HG03378 (cell line): ENCODE data around the gene STXBP1.
"Not testable (repeated sequence)": the region's sequence is repeated elsewhere in the genome, so short reads cannot be mapped to it uniquely, and the experiment has no call there.

Source experiments
- ATAC-seq: cut with Tn5 transposase; IDR thresholded peaks from one replicate; pipeline ENCODE4 v1.9.1; 2021; ENCODE audit warnings: mild to moderate bottlenecking, moderate library complexity; ENCODE audit not compliant: unreplicated experiment

The STXBP1 gene

DNA sequence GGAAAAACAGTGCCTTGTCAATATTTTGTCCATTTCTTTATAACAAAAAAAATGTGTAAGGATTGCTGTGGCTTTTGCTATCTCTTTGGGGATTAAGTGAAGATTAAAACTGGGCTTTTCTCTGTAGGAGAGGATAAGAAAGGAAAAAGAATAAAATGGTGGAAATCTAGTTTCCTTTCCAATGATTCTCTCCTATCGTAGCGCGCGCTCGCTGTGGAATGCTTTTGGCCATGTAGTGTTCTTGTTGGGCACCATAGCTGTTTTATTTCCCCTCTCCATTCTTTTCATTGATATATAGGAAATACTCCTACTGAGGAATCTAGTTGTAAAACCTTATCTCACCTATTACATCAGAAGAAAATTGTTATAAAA is 1.5 kb downstream of the STXBP1 start:
- ATAC-seq: no peak

DNA sequence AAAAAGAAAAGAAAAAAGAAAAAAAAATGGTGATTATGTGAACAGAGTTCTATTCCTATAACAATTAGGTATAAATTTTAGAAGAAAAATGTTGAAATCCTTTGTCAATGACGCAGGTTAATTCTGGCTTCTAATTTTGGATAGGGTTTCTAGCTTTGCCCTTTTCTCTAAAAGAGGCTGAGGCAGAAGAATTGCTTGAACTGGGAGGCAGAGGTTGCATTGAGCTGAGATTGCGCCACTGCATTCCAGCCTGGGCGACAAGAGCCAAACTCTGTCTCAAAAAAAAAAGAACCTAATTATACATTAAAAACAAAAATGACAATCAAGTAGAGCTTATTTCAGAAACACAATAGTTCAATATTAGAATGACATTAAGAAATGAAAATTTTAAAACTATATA is 2.9 kb downstream of the STXBP1 start:
- ATAC-seq: no peak

DNA sequence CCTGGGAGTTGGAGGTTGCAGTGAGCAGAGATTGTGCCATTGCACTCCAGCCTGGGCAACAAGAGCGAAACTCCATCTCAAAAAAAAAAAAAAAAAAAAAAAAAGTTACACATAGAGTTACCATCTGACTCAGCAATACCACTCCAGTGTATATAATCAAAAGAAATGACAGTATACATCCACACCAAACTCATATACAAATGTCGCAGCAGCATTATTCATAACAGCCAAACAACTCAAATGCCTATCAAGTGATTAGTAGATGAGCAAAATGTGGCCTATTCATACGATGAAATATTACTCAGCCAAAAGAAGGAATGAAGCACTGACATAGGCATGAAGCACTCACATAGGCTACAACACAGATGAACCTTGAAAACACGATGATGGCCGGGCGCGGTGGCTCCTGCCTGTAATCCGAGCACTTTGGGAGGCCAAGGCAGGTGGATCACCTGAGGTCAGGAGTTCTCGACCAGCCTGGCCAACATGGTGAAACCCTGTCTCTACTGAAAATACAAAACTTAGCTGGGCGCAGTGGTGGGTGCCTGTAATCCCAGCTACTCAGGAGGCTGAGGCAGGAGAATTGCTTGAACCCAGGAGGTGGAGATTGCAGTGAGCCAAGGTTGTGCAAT is 9.4 kb downstream of the STXBP1 start:
- not testable (repeated sequence) for ATAC-seq

DNA sequence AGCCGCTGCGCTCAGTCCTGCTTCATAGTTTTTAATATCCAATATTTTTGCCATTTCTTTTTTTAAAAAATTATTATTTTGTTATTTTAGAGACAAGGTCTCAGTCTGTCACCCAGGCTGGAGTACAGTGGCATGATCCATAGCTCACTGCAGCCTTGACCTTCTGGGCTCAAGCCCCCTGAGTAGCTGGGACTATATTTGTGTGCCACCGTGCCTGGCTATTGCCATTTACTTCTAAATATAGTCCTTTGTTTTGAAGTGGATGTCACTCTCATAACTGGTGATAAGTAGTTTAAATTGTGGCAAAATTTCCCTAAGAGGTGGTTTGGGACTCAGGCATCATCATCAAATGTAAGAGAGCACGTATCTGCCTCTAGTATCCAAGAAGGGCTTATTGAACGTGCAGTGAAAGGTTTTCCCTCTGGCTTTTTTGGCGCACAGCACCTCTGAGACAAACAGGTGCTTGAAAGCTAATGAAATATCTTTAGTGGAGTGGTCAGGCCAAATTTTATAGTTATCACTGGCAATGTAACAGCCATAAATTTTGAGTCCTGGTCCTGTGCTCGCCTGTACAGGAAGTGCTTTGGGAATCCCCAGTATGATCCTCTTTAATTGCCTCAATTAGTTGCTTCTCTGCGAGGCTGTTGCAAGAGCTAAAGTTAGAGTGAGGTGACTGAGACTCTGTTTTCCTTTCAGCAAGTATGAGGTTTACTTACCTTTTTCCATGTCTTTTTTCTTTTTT is 14.8 kb downstream of the STXBP1 start:
- ATAC-seq: no peak

DNA sequence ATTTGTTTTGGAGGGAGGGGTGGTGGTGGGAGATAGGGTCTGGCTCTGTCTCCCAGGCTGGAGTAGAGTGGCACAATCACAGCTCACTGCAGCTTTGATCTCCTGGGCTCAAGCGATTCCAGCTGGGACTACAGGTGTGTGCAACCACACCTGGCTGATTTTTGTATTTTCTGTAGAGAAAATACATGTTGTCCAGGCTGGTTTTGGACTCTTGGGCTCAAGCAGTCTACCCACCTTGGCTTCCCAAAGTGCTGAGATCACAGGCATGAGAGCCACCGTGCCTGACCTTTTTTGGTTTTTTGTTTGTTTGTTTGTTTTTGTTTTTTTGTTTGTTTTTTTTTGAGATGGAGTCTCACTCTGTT is 15.4 kb downstream of the STXBP1 start:
- no peak for ATAC-seq

DNA sequence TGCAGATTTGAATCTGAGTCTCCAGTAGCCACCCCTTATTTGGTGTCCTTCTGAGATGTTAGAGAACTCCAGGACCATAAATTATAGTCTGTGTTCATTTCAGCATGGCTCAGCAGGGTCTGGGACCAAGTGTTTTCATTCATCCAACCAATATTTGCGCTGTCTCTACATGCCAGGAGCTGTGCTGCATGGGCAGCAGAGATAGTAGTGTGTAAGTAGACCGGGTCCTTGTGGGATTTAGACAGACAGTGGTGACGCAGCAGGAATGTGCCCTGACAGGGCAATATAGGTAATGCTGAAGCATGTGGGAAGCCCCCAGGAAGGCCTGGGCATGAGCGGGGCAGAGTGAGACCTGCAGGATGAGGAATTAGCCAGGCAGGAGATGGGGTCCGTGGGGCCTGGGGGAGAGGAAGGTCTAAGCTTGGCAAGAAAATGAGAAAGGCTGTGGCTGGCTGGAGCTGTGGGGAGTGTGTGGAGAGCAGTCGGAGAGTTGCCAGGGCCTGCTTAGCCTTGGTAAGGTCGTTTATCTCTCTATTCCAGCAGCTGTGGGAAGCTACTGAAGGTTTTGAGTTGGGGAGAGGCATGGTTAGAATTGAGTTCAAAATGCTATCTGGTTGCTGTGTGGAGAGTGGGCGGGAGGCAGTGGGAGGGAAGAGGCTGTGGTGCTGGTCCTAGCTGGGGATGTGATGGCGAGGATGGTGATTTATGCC is 16.8 kb downstream of the STXBP1 start:
- no peak for ATAC-seq

DNA sequence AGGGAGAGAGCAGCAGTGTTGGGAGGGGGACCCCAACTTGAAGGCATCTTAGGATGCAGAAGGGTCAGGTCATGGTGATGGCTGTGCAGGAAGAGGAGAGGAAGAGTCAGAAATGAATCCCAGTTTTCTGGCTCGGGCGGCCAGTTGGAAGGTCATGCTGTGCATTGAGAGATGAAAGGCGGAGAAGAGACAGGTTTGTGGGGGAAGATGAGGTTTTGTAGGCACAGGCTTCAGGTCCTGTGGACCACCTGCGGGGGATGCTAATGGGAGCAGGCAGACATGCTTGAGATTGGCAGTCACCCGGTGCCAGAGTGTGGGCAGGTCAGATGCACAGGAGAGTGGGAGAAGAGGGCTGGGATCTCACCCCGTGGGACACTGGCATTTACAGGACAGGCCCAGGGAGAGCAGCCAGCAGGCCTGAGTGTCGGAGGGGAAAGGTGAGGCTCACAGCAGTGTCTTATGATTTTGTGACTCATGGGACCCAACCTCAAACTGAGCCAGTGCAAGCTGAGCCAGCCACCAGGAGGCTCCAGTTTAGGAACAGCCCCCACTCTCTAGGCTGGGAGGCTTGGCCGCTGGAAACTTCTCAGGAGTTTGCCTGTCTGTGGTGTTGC is 17.5 kb downstream of the STXBP1 start:
- no peak for ATAC-seq

DNA sequence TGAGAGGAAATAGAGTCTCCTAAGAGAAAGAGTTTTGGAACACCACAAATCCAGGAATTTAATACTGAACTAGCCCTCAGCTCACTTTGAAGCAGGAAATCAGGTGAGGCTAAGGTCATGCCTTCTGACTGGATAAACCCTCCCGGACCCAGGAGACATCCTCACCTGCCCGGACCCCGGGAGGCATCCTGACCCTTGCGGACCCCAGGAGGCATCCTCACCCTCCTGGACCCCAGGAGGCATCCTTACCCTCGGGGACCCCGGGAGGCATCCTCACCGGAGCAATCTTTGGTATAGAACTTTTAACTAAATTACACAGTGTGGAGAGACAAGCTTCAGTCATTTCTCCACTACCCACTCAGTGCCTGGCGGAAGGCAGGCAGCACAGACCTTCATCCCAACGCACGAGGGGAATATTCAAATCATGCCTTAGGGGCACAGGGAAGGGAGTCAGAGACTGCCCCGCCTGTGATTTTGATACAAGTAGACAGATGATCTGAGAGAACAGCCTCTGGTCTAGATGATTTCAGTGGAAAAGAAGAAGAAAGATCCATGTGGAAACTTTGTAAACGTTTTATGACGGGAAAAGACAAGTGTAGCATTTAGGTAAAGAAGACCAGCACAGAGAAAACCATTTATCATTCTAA is 21.3 kb downstream of the STXBP1 start:
- ATAC-seq: no peak

DNA sequence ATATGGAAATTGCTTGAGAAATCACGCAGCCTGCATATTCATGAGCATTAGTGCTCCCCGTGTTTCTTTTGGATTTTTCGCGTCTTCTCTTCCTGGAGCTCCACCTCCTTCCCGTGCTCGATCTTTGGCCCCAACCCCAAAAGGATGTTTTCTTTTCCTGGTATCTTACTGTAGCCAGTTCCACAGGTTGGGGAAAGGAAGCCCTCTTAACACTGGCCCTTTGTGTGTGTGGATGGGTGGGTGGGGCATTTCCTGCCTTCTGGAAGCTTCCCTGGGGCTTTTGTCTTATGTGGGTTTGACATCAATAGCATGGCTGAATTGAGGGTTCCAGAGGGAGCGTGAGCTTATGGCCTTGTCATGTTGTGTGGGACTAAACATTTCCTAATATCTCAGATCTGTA is 21.9 kb downstream of the STXBP1 start:
- ATAC-seq: no peak

DNA sequence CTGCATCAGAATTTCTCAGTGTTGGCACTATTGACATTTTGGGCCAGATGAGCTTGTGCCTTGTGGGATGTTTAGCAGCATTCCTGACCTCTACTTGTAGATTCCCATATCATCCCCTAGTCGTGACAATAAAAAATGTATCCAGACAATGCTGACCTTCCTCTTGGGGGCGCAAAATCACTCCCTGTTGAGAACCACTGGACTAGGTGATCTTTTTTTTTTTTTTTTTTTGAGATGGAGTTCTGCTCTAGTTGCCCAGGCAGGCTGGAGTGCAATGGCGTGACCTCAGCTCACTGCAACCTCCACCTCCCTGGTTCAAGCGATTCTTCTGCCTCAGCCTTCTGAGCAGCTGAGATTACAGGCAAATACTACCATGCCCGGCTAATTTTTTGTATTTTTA is 22.6 kb downstream of the STXBP1 start:
- ATAC-seq: no peak

DNA sequence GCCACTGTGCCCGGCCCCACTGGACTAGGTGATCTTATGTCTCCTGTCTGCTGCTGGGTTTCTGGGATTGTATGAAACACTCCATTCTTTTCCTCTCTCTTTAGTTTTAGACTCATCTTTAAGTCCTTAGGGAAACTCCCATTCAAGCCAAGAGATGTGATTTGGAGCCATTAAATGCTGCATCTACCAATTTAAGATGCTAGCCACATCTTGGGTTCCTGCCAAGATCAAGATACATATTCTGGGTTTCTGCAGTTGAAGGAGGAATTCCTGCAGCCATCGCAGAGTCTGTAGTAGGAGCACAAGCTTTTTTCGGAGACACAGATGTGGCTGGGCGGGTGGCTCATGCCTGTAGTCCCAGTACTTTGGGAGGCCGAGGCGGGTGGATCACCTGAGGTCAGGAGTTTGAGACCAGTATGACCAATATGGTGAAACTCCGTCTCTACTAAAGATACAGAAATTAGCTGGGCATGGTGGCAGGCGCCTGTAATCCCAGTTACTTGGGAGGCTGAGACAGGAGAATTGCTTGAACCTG is 23.2 kb downstream of the STXBP1 start:
- no peak for ATAC-seq

DNA sequence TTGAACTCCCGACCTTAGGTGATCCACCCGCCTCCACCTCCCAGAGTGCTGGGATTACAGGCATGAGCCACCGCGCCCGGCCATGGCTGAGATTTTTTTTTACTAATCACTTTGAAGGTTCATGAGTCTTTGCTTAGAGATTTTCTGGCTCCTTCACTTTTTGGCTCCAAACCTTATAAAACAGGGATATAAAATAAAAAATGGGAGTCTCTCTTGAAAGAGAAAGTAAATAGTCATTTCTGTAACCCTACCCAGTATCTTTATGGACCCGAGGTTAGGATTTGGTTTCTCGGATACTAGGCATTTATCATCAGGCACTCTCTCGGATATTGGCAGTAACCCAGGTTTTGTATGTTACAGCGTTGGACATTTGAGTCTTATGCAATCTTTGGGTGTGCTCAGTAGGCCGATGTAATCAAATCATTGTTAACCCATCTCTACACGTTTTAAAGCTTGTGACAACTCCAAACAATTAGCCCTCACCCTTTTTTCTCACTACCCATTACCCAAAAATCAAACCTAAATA is 25.3 kb downstream of the STXBP1 start:
- ATAC-seq: no peak

DNA sequence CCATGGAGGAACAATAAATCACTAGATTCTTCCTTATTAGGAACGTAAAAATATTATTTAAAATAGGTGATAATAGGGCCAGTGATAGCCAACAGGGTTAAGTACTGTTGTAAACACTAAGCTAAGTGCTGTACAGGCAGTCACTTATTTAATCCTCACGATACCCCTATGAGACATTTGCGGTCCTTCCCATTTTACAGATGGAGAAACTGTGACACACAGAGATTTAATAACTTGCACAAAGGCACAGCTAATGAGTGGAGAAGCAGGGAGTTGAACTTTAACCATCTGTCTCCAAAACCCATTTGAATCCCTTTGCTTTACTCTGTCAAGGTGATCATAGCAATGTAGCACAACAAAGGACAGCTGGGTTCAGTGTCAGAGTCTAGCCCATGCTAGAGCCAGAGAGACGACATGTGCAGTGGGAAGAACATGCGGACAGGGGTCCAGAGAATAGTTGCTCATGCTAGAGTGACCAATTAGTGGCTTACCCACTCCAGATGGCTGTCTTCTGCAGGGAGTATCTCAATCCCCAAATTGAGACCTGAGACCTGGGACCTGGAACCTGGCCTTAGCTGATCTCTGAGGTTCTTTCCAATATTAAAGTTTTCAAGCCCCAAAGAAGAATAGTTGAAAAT is 28.9 kb downstream of the STXBP1 start:
- no peak for ATAC-seq

DNA sequence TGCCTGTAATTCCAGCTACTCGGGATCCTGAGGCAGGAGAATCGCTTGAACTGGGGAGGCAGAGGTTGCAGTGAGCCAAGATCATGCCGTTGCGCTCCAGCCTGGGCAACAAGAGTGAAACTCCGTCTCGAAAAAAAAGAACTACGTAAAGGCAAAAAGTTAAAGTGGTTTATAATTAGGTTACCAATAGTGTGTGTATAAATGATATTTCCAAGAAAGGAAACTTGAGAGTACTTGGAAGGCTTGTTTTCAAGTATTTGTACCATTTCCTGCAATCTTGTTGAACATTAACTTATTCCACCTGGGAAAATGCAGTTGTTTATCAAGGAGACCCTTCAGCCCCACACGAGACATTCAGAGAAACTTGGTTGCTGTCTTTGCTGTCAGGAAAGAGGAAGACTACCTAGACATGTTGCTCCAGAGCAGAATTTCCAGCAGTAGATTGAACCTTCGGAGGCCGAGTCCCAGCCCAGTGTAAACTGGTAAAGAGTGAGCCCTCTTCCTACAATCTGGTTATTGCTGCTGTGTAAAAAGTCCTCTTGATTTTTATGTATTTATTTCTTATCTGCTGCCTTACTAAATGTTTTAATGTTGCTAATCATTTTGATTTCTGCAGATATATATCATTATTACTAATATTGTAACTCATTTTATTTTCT is 30.1 kb downstream of the STXBP1 start:
- ATAC-seq: no peak

DNA sequence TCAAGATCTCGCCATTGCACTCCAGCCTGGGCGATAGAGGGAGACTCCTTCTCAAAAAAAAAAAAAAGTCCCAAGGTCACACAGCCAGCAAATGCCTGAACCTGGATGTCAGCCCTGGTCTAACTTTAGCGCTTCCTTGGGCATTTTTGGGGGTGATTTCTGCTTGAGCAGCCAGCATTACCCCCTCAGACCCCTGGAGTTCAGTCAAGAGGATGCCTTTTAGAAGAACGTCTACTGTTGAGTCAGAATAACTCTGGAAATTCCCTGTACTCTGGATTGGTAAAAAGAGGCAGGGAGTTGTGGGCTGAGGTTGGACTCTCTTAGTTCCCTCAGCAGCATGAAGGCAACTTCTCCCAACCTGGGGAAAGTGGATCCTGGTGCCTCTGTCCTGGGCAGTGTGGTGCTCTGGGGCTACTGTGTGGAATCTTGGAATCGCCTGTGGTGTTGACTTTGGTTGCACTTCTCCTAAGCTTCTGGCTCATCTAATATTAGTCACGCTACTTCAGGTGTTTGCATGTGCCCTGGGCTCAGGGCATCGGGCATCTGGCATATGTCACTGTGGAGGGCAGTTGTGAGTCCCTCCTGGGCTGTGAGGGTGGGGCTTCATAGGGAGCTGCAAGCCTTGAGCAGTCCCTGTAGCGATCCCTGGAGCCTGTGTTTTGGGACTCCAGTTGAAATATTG is 32.2 kb downstream of the STXBP1 start:
- no peak for ATAC-seq

DNA sequence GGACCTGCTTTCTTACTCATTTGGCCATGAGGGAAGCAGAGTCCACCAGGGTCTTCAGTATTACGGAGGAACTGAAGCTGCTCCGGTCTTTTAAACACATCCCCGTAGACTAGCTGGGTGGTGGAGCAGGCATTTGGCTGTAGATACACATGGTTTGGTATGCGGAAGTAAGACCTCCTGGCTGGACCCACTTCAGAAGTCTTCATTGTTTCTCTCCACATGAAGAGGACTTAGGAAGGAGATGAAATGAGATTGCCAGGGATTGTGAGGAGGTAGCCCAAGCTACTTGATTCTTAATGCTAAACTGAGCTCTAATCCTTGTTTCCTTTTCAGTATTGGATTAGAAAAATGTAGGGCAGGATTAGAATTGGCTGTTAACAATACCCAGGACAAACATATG is 32.9 kb downstream of the STXBP1 start:
- ATAC-seq: no peak

DNA sequence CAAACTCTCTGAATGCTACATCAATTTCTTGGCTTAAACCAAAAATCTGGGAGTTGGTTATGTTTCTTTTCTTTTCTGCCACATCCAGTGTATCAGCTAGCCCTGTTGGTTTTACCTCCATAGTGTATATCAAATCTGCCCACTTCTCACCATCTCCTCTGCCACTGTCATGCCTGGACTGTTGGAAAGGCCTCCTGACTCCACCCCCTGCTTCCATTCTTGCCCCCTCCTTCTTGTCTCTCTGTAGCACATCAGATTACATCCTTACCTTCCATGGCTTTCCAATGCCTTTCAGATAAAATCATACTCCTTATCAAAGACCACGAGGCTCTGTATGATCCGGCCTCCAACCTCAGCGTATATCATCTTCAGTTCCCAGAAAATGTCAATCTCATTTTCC is 35.4 kb downstream of the STXBP1 start:
- no peak for ATAC-seq

DNA sequence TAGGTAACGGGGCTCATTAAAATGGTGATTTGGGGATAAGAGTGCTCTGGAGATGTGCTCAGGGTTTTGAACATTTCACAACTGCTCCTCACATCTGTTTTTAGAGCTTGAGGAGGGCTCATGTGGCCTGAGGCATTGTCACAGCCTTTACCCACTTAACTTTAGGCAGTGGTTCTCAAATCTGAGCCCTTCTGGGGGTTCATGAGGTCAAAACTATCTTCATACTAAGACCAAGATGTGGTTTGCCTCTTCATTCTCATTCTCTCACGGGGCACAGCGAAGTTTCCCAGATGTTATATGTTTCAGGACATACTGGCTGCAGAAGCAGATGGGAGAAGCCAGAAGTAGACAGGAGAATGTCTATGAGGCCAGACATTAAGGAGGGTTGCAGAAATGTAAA is 38.4 kb downstream of the STXBP1 start:
- no peak for ATAC-seq
